Muscle of arm (tissue), 14 donors: Measurements from ENCODE around the gene CH25H. TPM values are rescaled to one million over a fixed set of nuclear protein-coding genes. Genes with fewer than 3 reads are reported as not detected.
"Not testable (repeated sequence)": the region's sequence is repeated elsewhere in the genome, so short reads cannot be mapped to it uniquely, and the experiment has no call there.

Source experiments
- DNase-seq: peaks from one replicate; pipeline ENCODE4 v3.0.0-alpha.2; 2013
- long read RNA-seq, 11 donors: transcript quantifications; one replicate each; lab custom pipeline, GENCODE V29; 2026
- polyA plus RNA-seq, 12 donors: library from polyadenylated mRNA; unstranded; fragments of 120-200 nt; gene quantifications; one replicate each; pipeline ENCODE4 v1.2.1, GENCODE V29; 2013; ENCODE audit not compliant: insufficient read length in 12 of 12

The CH25H gene, protein sequence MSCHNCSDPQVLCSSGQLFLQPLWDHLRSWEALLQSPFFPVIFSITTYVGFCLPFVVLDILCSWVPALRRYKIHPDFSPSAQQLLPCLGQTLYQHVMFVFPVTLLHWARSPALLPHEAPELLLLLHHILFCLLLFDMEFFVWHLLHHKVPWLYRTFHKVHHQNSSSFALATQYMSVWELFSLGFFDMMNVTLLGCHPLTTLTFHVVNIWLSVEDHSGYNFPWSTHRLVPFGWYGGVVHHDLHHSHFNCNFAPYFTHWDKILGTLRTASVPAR
- polyA plus RNA-seq: 1 to 10 TPM in 2 of 12 donors, under 1 TPM in 8, not detected in 2; 0.25 to 5.6 (median 0.76) TPM
- long read RNA-seq, donor 1, partial matches to known transcripts: 0 of 1 reads
- long read RNA-seq, donor 1, other reads (novel, unspliced or antisense): 0 of 1 reads
- long read RNA-seq, donor 2, partial matches to known transcripts: 0 of 1 reads
- long read RNA-seq, donor 2, other reads (novel, unspliced or antisense): 0 of 1 reads
- long read RNA-seq, donor 3: 0 reads
- long read RNA-seq, donor 4, partial matches to known transcripts: 0 of 2 reads
- long read RNA-seq, donor 4, other reads (novel, unspliced or antisense): 0 of 2 reads
- long read RNA-seq, donor 5: 0 reads
- long read RNA-seq, donor 6: 0 reads
- long read RNA-seq, donor 7: 0 reads
- long read RNA-seq, donor 8: 0 reads
- long read RNA-seq, donor 9, partial matches to known transcripts: 0 of 1 reads
- long read RNA-seq, donor 9, other reads (novel, unspliced or antisense): 0 of 1 reads
- long read RNA-seq, donor 10, partial matches to known transcripts: 0 of 2 reads
- long read RNA-seq, donor 10, other reads (novel, unspliced or antisense): 0 of 2 reads
- long read RNA-seq, donor 11, partial matches to known transcripts: 0 of 1 reads
- long read RNA-seq, donor 11, other reads (novel, unspliced or antisense): 0 of 1 reads

DNA sequence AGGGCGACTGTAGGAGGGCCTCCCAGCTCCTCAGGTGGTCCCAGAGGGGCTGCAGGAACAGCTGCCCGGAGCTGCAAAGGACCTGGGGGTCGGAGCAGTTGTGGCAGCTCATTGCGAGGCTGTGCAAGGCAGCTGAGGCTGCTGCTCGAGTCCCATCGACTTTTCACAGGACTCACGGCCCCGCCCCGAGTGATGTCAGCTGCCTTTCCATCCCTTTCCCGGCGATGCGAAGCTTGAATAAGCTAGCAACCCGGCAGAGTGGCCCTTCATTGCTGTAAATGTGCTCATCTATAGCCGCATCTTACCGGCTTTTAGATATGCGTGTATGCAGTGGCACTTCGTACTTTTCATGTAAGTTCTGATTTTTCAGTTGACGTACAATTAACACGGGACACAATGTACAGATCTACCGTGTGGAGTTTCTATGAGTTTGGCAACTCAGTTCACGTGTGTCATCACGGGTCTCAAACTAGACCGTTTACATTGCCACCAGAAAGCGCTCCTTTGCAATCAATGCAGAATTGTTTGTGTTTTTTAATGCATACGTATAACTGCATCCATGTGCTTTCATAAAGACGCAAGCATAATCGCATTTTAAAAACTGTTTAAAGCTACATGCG lies at the start of gene CH25H:
TSS of gene CH25H (minus strand) at position 137 of the 620 bp plus-strand sequence. CDS start at position 112, 25 bp downstream.
- DNase-seq: peak; percentile 82

GRCh38 chr10:89256340-89256739 lies 49.2 kb upstream of the CH25H start:
- no peak for DNase-seq

DNA sequence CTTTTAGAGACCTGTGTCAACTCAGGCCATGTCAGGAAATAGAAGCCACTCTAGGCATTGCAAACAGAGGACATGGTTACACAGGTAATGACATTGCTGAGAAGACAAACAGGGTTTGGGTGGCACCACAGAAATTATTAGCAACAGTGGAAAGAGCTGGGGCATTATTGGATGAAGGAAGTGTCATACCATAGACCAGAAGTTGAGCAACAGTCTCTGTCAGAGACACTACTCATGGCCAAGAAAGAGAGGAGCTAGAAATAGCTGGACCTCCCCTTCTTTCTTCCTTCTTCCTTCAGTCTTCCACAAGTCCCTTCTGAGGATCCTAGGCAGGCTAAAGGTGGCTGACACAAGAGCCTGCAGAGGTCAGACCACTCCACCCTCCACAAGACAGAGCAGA lies 48.7 kb upstream of the CH25H start:
- no peak for DNase-seq

DNA sequence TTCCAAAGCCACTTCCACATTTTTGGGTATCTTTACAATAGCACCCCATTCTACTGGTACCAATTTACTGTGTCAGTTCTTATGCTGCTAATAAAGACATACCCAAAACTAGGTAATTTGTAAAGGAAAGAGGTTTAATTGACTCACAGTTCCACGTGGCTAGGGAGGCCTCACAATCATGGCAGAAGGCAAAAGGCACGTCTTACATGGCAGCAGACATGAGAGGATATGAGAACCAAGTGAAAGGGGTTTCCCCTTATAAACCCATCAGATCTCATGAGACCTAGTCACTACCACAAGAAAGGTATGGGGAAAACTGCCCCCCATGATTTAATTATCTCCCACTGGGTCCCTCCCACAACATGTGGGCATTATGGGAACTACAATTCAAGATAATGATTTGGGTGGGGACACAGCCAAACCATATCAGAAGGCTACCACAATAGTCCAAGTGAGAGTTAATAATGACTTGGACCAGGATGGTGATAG lies 48.0 kb upstream of the CH25H start:
- not testable (repeated sequence) for DNase-seq

DNA sequence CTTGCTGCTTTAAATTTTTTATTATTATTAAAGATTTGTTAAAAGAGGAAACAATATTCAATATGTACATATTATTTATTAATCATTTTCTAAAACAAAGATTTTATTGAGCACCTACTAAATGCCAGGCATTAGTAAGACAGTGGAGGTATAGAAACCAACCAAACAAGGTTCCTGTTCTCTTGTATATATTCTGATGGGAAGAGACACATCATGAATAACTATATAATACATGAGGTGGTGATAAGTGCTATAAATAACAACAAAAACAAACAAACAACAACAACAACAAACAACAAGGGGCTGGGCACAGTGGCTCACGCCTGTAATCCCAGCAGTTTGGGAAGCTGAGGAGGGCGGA lies 45.1 kb upstream of the CH25H start:
- DNase-seq: no peak

DNA sequence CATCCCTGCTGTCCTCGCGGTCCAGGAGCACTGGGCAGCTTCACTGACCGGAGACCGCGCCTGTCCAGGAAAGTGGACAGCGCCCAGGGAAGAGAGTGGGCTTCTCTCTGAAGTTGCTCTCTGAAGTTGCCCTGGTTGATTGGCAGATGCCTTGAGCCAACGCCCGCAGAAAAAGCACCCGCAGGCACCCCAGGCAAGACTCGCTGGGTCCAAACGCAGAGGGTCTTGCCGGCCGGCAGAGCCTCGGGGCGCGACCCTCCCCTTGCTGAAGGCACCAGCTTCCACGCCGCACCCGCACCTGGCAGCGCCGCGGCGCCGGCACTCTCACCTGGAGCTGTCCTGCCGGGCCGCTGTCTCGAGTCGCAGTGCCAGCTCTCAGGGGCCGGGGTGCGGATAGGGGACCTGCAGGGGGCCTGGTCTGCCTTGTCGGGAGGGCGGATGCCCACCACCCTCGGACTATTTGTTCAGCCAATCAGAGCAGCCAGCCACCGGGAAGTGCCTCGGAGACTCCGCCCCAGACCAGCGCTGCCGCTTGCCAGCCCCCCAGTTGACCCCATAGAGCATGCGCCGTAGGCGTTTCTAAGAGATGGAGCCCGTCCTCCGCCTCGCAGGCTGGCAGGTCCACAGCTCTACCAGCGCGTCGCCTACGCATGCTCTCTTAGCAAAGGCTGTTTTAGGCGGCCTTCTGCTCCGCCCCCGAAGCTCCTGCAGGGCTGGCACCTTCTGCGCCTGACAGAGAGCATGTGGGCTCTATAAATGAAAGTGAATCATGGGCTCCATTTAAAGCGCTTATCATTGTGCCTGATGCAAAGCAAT lies 44.5 kb upstream of the CH25H start, which contains the start of gene LIPA:
TSS of gene LIPA (minus strand) at position 367 of the 816 bp plus-strand sequence. CDS start 4,127 bp downstream, outside the sequence.
- peak; percentile 96 for DNase-seq

- no peak for DNase-seq
Observed at GRCh38 chr10:89250865-89251408, 43.8 kb upstream of the CH25H start.

GRCh38 chr10:89248990-89249389 lies 41.9 kb upstream of the CH25H start:
- no peak for DNase-seq

DNA sequence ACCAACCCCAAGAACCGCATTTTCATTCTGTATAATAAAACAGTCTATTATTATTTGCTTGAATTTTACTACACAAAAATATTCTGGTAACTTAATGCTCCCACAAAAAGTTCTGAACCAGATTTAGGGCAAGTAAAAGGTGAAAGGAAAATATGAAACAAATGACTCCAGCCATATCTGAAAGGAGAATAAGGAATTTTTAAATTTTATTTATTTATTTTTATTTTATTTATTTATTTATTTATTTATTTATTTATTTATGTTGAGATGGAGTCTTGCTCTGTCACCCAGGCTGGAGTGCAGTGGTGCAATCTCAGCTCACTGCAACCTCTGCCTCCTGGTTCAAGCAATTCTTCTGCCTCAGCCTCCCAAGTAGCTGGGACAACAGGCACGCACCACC lies 40.5 kb upstream of the CH25H start:
- DNase-seq: not testable (repeated sequence)

DNA sequence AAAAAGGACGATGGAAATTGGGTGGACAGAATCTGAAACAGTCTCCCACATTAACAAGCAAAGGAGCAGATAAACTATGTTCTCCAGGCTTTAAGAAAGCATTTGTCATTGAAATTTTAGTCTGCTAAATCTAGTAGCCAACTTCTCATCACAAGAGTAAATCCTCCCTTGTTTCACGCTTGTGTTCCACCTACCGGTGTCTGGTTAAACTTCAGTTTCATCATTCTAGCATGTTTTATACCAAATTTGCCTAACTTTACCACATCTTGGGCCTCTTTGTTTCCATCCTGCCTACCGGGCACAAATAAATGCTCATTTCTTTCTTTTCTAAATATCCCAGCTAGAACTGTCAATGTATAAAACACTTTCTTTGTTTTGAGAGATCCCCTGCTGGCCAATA lies 38.7 kb upstream of the CH25H start:
- no peak for DNase-seq

DNA sequence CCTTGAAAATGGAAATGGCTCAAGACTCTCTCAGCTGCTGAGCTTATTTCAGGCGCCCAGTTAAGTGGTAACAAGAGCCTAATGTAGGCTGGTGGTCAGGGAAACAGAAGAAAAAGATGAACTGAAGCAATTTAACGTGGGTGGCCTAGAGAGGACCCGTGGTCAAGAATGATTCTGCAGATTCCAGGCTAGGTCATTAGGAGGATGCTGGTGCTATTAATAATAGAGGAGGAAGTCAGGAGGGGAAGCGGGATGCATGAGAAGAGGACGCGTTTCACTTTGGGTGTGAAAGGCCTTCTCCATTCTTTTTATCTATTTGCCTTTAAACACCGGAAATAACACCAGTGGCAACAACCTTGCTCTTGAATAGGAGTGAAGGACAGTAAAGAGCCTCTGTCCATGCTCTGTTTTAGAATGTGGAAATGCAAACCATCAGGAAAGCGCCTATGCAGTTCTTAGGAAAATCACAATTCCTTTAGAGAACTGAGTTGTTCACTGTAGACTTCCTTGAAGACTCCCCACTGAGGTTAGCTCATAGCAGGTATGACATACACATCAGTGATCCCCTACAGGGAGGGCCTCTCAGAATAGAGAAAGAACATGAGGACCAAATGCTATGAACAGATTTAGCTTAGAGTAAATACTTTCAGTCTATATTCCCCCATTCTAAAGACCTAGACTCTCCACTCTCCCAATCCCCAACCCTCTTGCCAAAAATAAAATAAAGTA lies 35.9 kb upstream of the CH25H start:
- DNase-seq: no peak

- DNase-seq: no peak
Observed at GRCh38 chr10:89242345-89242684, 35.2 kb upstream of the CH25H start.

DNA sequence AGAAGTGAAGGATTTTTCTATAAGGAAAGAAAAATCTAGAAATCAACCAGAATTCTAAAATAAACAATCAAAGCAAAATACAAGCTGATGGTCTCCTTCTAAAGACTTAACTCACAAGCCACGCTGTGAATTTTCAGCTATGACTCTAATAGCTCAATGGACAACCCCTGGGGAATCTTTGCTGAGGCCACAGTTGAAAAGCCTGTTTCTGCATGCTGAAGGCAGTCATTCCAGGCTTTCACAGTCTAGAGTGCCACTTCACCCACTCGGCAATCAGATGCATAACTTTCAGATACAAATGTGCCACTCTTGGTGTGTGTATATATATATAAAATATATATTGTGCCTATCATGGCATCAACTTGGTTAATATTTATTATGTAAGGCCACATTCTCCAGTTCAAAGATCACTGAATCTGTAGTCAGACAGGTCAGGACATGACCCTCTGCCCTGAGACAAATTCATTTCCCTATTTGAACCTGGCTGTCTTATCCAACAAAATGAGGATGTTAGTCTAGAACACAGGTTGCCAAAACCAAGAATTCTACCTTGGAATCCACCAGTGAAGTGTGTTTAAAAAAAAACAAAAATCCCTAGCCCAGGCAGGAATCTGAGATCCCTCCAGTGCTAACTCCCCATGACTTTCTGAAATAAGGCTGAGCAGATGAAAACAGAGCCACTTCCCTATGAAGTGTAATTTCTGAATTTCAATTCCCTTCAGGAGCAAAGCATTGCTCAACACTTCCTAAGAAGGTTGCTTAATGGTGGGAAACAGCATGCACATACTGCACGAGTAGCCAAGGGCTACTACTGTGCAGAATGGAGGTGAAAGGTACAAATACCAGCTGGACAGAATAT lies 34.6 kb upstream of the CH25H start:
- DNase-seq: no peak

DNA sequence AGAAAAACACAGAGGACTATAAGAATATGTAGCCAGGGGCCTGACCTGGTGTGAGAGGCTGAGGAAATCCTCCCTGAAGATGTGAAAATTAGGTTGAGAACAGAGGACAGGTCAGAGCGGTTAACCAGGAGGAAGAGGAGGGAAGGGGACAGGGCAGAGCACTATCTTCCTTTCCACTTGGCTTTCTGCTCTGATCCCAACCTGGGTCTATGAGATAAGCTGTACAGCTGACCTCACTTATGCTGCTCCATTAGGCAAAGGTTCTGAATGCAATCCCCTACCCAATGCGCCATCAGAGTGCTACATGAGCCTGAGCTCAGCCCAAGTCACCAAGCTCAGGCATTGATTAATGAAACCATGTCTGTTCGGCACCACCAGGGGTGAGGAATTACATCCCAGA lies 33.9 kb upstream of the CH25H start:
- no peak for DNase-seq

- no peak for DNase-seq
Observed at GRCh38 chr10:89240519-89240918, 33.4 kb upstream of the CH25H start.

DNA sequence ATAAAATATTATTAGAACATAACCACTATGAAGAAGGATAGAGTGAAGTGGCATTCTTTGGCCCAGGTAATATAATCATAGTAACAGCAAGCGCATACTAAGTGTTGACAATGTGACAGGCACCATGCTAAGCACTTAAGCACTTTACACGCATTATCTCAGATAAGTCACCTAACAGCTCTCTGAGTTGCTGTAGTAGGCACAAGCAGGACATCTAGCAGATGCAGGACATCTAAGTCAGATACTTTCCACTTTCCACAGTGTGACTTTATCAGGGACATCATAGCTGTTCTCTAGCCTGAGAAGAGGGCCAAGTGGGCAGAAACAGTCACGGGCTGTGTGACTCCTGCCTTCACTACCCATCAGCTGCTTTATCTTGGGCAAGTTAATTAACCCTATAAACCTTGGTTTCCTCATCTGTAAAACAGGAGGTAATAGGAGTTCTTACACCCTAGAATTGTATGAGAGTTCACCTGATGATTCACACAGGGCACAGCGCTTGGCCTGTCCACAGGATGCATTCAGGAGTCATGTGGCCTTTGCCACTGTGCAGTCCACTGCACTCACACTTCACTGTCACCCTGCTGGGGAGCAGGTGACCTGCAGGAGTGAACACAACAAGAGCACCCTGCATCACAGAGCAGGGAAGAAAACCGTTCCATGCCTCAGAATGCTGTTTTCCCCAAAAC lies 32.0 kb upstream of the CH25H start:
- no peak for DNase-seq

DNA sequence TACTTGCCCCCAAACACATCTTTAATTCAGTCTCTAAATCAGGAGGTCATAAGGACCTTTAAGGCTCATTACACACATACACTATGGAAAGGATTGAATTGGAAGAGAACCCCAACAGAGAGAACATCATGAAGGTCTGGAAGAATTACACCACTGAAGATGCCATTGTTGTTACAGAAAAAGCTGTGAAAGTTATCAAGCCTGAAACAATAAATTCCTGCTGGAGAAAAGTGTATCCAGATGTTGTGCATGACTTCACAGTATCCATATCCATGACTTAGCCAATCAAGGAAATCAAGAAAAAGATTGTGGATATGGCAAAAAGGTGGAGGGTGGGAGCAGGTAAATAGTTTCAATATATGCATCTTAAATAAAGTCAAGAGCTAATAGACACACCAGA lies 30.7 kb upstream of the CH25H start:
- no peak for DNase-seq

GRCh38 chr10:89236226-89236797 lies 29.2 kb upstream of the CH25H start:
- no peak for DNase-seq
